ENCODE data around the gene FGA. TPM values are rescaled to one million over a fixed set of nuclear protein-coding genes. Genes with fewer than 3 reads are reported as not detected.

FGA gene
- total and polyA plus RNA-seq, 9 of the 15 experiments (the other 6 are each of a cell fraction or from before 2014, with no cell fraction given): 0.04 to 2.5 (median 0.07) TPM; not detected in 5

DNA sequence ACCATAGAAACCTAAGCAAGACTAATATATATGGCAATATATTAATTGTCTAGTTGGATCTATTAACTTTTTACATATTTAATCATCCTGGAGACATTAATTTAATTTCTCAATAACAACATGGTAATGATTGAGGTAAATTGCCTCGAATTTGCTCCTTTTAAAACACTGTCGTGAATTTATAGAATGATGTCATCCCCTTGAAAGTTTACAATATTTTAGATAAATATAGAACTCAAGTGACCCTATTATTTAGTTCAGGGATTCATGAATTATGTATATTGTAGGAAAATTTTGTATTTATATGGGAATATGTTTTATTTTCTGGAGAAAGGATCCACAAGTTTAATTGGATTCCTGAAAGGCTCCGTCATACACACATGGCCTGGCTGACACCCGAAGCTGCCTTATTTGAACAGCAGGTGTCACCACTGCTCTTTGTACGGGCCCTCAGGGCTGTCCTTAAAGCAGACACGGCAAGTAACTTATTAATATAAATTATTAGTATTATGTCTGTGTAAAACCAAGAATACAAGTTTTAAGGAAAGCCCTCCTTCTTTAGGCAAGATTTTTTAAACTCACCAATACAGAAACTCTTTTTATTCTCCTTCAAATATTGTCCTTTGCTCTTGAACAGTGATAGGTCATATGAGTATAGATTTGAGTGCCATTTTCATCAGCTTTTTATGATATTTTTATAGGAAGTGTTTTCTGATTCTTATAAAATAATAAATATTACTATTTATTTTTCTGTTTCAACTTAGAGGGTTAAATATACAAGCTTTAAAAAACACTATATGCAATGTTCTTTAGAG, 38.5 kb downstream of the FGA start (continued):
- no peak for TF ChIP-seq ZNF609 (CRISPR knock-in tag; IDR thresholded peaks at IDR 0.05; ENCODE audit: borderline replicate concordance)
- TF ChIP-seq, protein P1, sequence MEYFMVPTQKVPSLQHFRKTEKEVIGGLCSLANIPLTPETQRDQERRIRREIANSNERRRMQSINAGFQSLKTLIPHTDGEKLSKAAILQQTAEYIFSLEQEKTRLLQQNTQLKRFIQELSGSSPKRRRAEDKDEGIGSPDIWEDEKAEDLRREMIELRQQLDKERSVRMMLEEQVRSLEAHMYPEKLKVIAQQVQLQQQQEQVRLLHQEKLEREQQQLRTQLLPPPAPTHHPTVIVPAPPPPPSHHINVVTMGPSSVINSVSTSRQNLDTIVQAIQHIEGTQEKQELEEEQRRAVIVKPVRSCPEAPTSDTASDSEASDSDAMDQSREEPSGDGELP (CRISPR knock-in tag; IDR thresholded peaks at IDR 0.05; ENCODE audit: borderline replicate concordance): 0 out of 2 replicates have a peak, but pooled peaks have one; percentile 20
- peak; percentile 41; the same call in 1 of the 2 replicates for TF ChIP-seq TEAD4 (IDR thresholded peaks at IDR 0.05; ENCODE audit: low read length)
- TF ChIP-seq TEAD4 (CRISPR knock-in tag; IDR thresholded peaks at IDR 0.05; ENCODE audit: borderline replicate concordance): no peak
- no peak for TF ChIP-seq BRD4 (IDR thresholded peaks at IDR 0.05)
- TF ChIP-seq, protein P2, sequence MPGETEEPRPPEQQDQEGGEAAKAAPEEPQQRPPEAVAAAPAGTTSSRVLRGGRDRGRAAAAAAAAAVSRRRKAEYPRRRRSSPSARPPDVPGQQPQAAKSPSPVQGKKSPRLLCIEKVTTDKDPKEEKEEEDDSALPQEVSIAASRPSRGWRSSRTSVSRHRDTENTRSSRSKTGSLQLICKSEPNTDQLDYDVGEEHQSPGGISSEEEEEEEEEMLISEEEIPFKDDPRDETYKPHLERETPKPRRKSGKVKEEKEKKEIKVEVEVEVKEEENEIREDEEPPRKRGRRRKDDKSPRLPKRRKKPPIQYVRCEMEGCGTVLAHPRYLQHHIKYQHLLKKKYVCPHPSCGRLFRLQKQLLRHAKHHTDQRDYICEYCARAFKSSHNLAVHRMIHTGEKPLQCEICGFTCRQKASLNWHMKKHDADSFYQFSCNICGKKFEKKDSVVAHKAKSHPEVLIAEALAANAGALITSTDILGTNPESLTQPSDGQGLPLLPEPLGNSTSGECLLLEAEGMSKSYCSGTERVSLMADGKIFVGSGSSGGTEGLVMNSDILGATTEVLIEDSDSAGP (CRISPR knock-in tag; IDR thresholded peaks at IDR 0.05): peak; percentile 70; the same call in 1 of the 2 replicates
- peak; percentile 65 for TF ChIP-seq SMC3 (conservative IDR thresholded peaks at IDR 0.05; ENCODE audit: insufficient read depth, low read depth, low read length)
- TF ChIP-seq, protein P3, sequence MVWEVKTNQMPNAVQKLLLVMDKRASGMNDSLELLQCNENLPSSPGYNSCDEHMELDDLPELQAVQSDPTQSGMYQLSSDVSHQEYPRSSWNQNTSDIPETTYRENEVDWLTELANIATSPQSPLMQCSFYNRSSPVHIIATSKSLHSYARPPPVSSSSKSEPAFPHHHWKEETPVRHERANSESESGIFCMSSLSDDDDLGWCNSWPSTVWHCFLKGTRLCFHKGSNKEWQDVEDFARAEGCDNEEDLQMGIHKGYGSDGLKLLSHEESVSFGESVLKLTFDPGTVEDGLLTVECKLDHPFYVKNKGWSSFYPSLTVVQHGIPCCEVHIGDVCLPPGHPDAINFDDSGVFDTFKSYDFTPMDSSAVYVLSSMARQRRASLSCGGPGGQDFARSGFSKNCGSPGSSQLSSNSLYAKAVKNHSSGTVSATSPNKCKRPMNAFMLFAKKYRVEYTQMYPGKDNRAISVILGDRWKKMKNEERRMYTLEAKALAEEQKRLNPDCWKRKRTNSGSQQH (CRISPR knock-in tag; IDR thresholded peaks at IDR 0.05): no peak
- TF ChIP-seq MYC (IDR thresholded peaks at IDR 0.05; ENCODE audit: low read depth, low read length): peak; percentile 56; the same call in 1 of the 2 replicates
- no peak for TF ChIP-seq MYC (CRISPR knock-in tag; IDR thresholded peaks at IDR 0.05; ENCODE audit: borderline replicate concordance, low read depth)
- TF ChIP-seq EHMT2 (IDR thresholded peaks at IDR 0.05): no peak
- TF ChIP-seq BHLHE40 (IDR thresholded peaks at IDR 0.05; ENCODE audit: low read length): no peak
- peak; percentile 26; the same call in 1 of the 2 replicates for TF ChIP-seq L3MBTL2 (IDR thresholded peaks at IDR 0.05)
- no peak for TF ChIP-seq KDM1A (IDR thresholded peaks at IDR 0.05)
- peak in 1 of 2 experiments; percentile 30 for TF ChIP-seq E2F6 (IDR thresholded peaks at IDR 0.05; ENCODE audit: borderline replicate concordance in 1 of 2, extremely low read depth in 1 of 2, insufficient read depth in 1 of 2, insufficient read length in 1 of 2, low read depth in 1 of 2, low read length in 1 of 2, poor library complexity in 1 of 2, severe bottlenecking in 1 of 2)
- peak; percentile 77 to 83 for TF ChIP-seq RAD21 (CRISPR knock-in tag; conservative IDR thresholded peaks at IDR 0.05 in 1 of 2, IDR thresholded peaks at IDR 0.05 in 1 of 2)

Data from K562 (cell line).